PC-9 (cell line): ENCODE data around the gene PLB1. TPM values are rescaled to one million over a fixed set of nuclear protein-coding genes. Genes with fewer than 3 reads are reported as not detected.

Experiments used
- BruUV-seq: library from RNA; stranded (reverse); fragments of 400-500 nt; replicated peaks from 2 replicates; lab custom pipeline; 2021; lab: Mats Ljungman, UMichigan
- CTCF ChIA-PET: fragments of 300-600 bp; sonication (Branson Sonifier 250); formaldehyde crosslinking; loops from one replicate; lab custom pipeline; 2022; ENCODE audit warnings: antibody characterized with exemption; lab: Charles Lee
- POLR2A ChIA-PET: fragments of 300-600 bp; sonication (Branson Sonifier 250); formaldehyde crosslinking; loops from one replicate; lab custom pipeline; 2022; ENCODE audit warnings: antibody characterized with exemption; ENCODE audit not compliant: unreplicated experiment; lab: Charles Lee
- DNase-seq, 2 experiments: peaks; one replicate each; pipeline versions ENCODE4 v3.0.0 to v3.0.0-alpha.2; 2015 to 2022; ENCODE audit warnings: mixed read lengths in 1 of 2
- H2AFZ ChIP-seq: fragments of 200-600 bp; sonication (generic); 2 replicates; pipeline ENCODE4 v1.8.1; 2017; ENCODE audit warnings: antibody characterized with exemption
- H3F3A ChIP-seq: fragments of 200-600 bp; sonication (generic); 2 replicates; pipeline ENCODE4 v1.8.1; 2017; ENCODE audit warnings: antibody characterized with exemption, mild to moderate bottlenecking, low read depth; ENCODE audit not compliant: insufficient read depth
- H3K27ac ChIP-seq: fragments of 200-600 bp; sonication (generic); 2 replicates; pipeline ENCODE4 v1.6.1; 2016; ENCODE audit warnings: mixed run types
- H3K27me3 ChIP-seq: fragments of 200-600 bp; sonication (generic); 2 replicates; pipeline ENCODE4 v1.6.1; 2016; ENCODE audit warnings: low read depth, mixed run types; ENCODE audit not compliant: insufficient read depth
- H3K36me3 ChIP-seq: fragments of 200-600 bp; sonication (generic); 2 replicates; pipeline ENCODE4 v1.6.1; 2016; ENCODE audit warnings: low read depth, mixed run types
- H3K4me1 ChIP-seq: fragments of 200-600 bp; sonication (generic); replicated peaks from 2 replicates; pipeline ENCODE4 v1.6.1; 2016; ENCODE audit warnings: mixed run types; ENCODE audit not compliant: insufficient read depth
- H3K4me2 ChIP-seq: fragments of 200-600 bp; sonication (generic); 2 replicates; pipeline ENCODE4 v1.6.1; 2017; ENCODE audit warnings: mixed run types
- H3K4me3 ChIP-seq: fragments of 200-600 bp; sonication (generic); 2 replicates; pipeline ENCODE4 v1.6.1; 2016; ENCODE audit warnings: mixed run types
- H3K79me2 ChIP-seq: fragments of 200-600 bp; sonication (generic); 2 replicates; pipeline ENCODE4 v1.6.1; 2017; ENCODE audit warnings: low read depth, mixed run types
- H3K9me2 ChIP-seq: fragments of 200-600 bp; sonication (generic); 2 replicates; pipeline ENCODE4 v1.8.1; 2017; ENCODE audit warnings: mild to moderate bottlenecking; ENCODE audit not compliant: insufficient read depth
- H3K9me3 ChIP-seq: fragments of 200-600 bp; sonication (generic); 2 replicates; pipeline ENCODE4 v1.8.1; 2016; ENCODE audit warnings: low read depth; ENCODE audit not compliant: insufficient read depth
- H4K20me1 ChIP-seq: fragments of 200-600 bp; sonication (generic); 2 replicates; pipeline ENCODE4 v1.8.1; 2017; ENCODE audit not compliant: insufficient read depth
- CTCF ChIP-seq: fragments of 200-600 bp; sonication (generic); conservative IDR thresholded peaks from 2 replicates; pipeline ENCODE4 v1.6.1; 2017; ENCODE audit warnings: mixed run types, antibody characterized with exemption, mild to moderate bottlenecking, moderate library complexity
- EZH2 ChIP-seq: fragments of 200-600 bp; sonication (generic); IDR thresholded peaks from 2 replicates; pipeline ENCODE4 v1.8.0; 2017; ENCODE audit warnings: antibody characterized with exemption, low read depth
- intact Hi-C: fragments of 100-400 bp; cut with micrococcal nuclease; formaldehyde crosslinking; loops from one replicate; pipeline ENCODE4 v1.10.0; 2022; ENCODE audit not compliant: unreplicated experiment
- total RNA-seq: library from RNA; stranded (reverse); gene quantifications from 2 replicates; pipeline ENCODE4 v1.2.3, GENCODE V29; 2021

Gene PLB1
- total RNA-seq, 1 experiment from 2014 or later: 2.7 TPM

- Histone ChIP-seq H3K27me3 (no peaks in the 10 kb centered on the region), H3K36me3 (no peaks in the 10 kb centered on the region), H3K4me1 (peaks cover 7% of the 10 kb centered on the region; the same call in 1 of the 2 replicates), H3K4me2 (no peak overlapping the region), H3K9me2 (no peaks in the 10 kb centered on the region), H3K27ac (no peak overlapping the region), H3K4me3 (no peak overlapping the region), H2AFZ (no peak overlapping the region), H3K9me3 (0 out of 2 replicates have a peak, but pooled peaks cover 6% of the 10 kb centered on the region), H3K79me2 (no peaks in the 10 kb centered on the region), H3F3A (no peaks in the 10 kb centered on the region), H4K20me1 (no peaks in the 10 kb centered on the region)
- TF ChIP-seq CTCF: no peak
- no peak for TF ChIP-seq EZH2
- BruUV-seq: no TSS peak
- POLR2A ChIA-PET: no interaction called here
- CTCF ChIA-PET: no interaction called here
- intact Hi-C loops: no loop called here
- no peak for DNase-seq
These were observed 30.5 kb upstream of the PLB1 start for GRCh38 chr2:28465148-28465885.

GRCh38 chr2:28469304-28469703 lies 26.6 kb upstream of the PLB1 start:
- CTCF ChIA-PET: no interaction called here

GRCh38 chr2:28469947-28470535 lies 25.8 kb upstream of the PLB1 start:
- Histone ChIP-seq H2AFZ (no peak overlapping the region), H3F3A (no peaks in the 10 kb centered on the region), H3K9me3 (no peaks in the 10 kb centered on the region), H3K79me2 (no peaks in the 10 kb centered on the region), H3K36me3 (no peaks in the 10 kb centered on the region), H3K9me2 (no peaks in the 10 kb centered on the region), H3K4me1 (peaks cover 12% of the 10 kb centered on the region; the same call in 1 of the 2 replicates), H3K27ac (no peak overlapping the region), H3K4me2 (0 out of 2 replicates have a peak overlapping the region, but pooled peaks have one; percentile 2), H3K4me3 (no peak overlapping the region), H3K27me3 (no peaks in the 10 kb centered on the region), H4K20me1 (no peaks in the 10 kb centered on the region)
- ChIA-PET CTCF (no interaction called here), POLR2A (no interaction called here)
- intact Hi-C loops: no loop called here
- DNase-seq: no peak
- BruUV-seq: no TSS peak
- no peak for TF ChIP-seq CTCF
- no peak for TF ChIP-seq EZH2

More at GRCh38 chr2:28469304-28469703, 26.6 kb upstream of the PLB1 start:
- Histone ChIP-seq H3K4me3 (no peak overlapping the region), H3F3A (no peaks in the 10 kb centered on the region), H3K36me3 (no peaks in the 10 kb centered on the region), H3K27me3 (no peaks in the 10 kb centered on the region), H3K4me2 (no peak overlapping the region), H3K4me1 (peaks cover 12% of the 10 kb centered on the region; the same call in 1 of the 2 replicates), H3K9me3 (no peaks in the 10 kb centered on the region), H2AFZ (no peak overlapping the region), H3K27ac (no peak overlapping the region), H3K79me2 (no peaks in the 10 kb centered on the region), H4K20me1 (no peaks in the 10 kb centered on the region), H3K9me2 (no peaks in the 10 kb centered on the region)
- intact Hi-C loops: no loop called here
- TF ChIP-seq CTCF (no peak), EZH2 (no peak)
- no TSS peak for BruUV-seq
- POLR2A ChIA-PET: no interaction called here
- no peak for DNase-seq
